Effector memory CD8-positive, alpha-beta T cell (primary cell): Measurements from ENCODE around the gene MTCL1.

Experiments used
- ATAC-seq: fragments of 150-1000 bp; cut with Tn5 transposase; replicated peaks from 2 replicates; pipeline ENCODE4 v1.10.0; 2021; ENCODE audit warnings: mild to moderate bottlenecking, moderate library complexity
- DNase-seq, 3 experiments: peaks; one replicate each; pipeline ENCODE4 v3.0.0; 2021
- H3K27ac Mint-ChIP-seq, 2 donors: one replicate each; pipeline ENCODE4 v1.8.0; 2022; ENCODE audit warnings: mild to moderate bottlenecking in 2 of 2, mixed read lengths in 2 of 2, moderate library complexity in 2 of 2
- H3K27me3 Mint-ChIP-seq, 2 donors: one replicate each; pipeline ENCODE4 v1.8.0; 2022; ENCODE audit warnings: mixed read lengths in 2 of 2
- H3K36me3 Mint-ChIP-seq: one replicate; pipeline ENCODE4 v1.8.0; 2022; ENCODE audit warnings: mild to moderate bottlenecking, moderate library complexity, mixed read lengths; ENCODE audit not compliant: insufficient read depth
- H3K4me1 Mint-ChIP-seq, 2 donors: one replicate each; pipeline ENCODE4 v1.8.0; 2022; ENCODE audit warnings: low read depth in 2 of 2, mixed read lengths in 2 of 2
- H3K4me3 Mint-ChIP-seq, 2 donors: one replicate each; pipeline ENCODE4 v1.8.0; 2022; ENCODE audit warnings: mild to moderate bottlenecking in 2 of 2, mixed read lengths in 2 of 2, moderate library complexity in 2 of 2
- H3K9me3 Mint-ChIP-seq, 2 donors: one replicate each; pipeline ENCODE4 v1.8.0; 2022; ENCODE audit warnings: mixed read lengths in 2 of 2

Gene MTCL1

GRCh38 chr18:8783335-8783993, 78.1 kb downstream of the MTCL1 start:
- Mint-ChIP-seq H3K9me3 (no peaks in the 10 kb centered on the region), H3K27me3 (peaks cover 26 to 46% of the 10 kb centered on the region in 2 donors), H3K4me3 (no peak overlapping the region), H3K36me3 (no peaks in the 10 kb centered on the region), H3K4me1 (peaks cover 0 to 2% of the 10 kb centered on the region in 2 donors), H3K27ac (no peak overlapping the region)
- no peak for ATAC-seq
- DNase-seq = no peak

DNA sequence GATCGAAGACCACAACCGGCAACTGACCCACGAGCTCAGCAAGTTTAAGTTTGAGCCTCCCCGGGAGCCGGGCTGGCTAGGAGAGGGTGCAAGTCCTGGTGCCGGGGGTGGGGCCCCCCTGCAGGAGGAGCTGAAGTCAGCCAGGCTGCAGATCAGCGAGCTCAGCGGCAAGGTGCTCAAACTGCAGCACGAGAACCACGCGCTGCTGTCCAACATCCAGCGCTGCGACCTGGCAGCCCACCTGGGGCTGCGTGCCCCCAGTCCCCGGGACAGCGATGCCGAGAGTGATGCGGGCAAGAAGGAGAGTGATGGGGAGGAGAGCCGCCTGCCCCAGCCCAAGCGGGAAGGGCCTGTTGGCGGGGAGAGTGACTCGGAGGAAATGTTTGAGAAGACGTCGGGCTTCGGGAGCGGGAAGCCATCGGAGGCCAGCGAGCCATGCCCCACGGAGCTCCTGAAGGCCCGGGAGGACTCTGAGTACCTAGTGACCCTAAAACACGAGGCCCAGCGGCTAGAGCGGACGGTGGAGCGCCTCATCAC, 78.7 kb downstream of the MTCL1 start:
- no peaks in the 10 kb centered on the region for H3K36me3 Mint-ChIP-seq
- no peak overlapping the region for H3K4me3 Mint-ChIP-seq
- H3K27me3 Mint-ChIP-seq = peaks cover 30 to 46% of the 10 kb centered on the region in 2 donors
- no peaks in the 10 kb centered on the region for H3K9me3 Mint-ChIP-seq
- peaks cover 0 to 2% of the 10 kb centered on the region in 2 donors for H3K4me1 Mint-ChIP-seq
- DNase-seq = no peak
- ATAC-seq = no peak
- H3K27ac Mint-ChIP-seq = no peak overlapping the region

GRCh38 chr18:8785261-8785660, 79.9 kb downstream of the MTCL1 start:
- H3K4me3 Mint-ChIP-seq = no peak overlapping the region
- peaks cover 0 to 2% of the 10 kb centered on the region in 2 donors for H3K4me1 Mint-ChIP-seq
- no peaks in the 10 kb centered on the region for H3K9me3 Mint-ChIP-seq
- no peaks in the 10 kb centered on the region for H3K36me3 Mint-ChIP-seq
- DNase-seq (no peak), ATAC-seq (no peak)
- H3K27ac Mint-ChIP-seq = no peak overlapping the region
- H3K27me3 Mint-ChIP-seq = peaks cover 22 to 44% of the 10 kb centered on the region in 2 donors

DNA sequence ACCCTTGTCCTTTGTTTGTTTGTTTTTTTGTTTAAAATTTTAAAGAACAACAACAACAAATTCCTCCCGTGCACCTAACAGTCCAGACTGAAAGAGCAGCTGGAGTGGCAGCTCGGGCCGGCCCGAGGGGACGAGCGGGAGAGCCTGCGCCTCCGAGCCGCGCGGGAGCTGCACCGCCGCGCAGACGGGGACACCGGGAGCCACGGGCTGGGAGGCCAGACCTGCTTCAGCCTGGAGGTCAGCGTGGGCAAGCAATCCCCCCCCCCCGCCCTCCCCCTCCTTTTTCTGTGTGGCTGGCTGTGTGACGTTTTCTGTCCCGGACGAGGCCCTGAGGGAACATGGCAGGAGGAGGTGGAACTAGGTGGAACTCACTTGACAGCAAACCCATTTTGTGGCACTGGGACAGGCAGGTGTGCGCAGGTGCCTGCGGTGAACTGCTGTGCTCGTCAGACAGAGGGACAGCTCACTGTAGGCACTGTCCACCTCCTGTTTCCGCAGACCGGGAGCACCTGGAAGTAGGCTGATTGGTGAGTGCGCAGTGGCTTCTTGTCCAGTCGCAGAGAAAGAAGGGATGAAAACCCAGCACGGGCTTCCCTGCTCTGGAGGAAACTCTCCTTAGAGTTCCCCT, 80.6 kb downstream of the MTCL1 start:
- H3K36me3 Mint-ChIP-seq = no peaks in the 10 kb centered on the region
- H3K9me3 Mint-ChIP-seq = no peaks in the 10 kb centered on the region
- H3K27ac Mint-ChIP-seq = no peak overlapping the region
- H3K4me1 Mint-ChIP-seq = peaks cover 0 to 2% of the 10 kb centered on the region in 2 donors
- H3K4me3 Mint-ChIP-seq = no peak overlapping the region
- ATAC-seq = no peak
- H3K27me3 Mint-ChIP-seq = peaks cover 22 to 51% of the 10 kb centered on the region in 2 donors
- DNase-seq = no peak

DNA sequence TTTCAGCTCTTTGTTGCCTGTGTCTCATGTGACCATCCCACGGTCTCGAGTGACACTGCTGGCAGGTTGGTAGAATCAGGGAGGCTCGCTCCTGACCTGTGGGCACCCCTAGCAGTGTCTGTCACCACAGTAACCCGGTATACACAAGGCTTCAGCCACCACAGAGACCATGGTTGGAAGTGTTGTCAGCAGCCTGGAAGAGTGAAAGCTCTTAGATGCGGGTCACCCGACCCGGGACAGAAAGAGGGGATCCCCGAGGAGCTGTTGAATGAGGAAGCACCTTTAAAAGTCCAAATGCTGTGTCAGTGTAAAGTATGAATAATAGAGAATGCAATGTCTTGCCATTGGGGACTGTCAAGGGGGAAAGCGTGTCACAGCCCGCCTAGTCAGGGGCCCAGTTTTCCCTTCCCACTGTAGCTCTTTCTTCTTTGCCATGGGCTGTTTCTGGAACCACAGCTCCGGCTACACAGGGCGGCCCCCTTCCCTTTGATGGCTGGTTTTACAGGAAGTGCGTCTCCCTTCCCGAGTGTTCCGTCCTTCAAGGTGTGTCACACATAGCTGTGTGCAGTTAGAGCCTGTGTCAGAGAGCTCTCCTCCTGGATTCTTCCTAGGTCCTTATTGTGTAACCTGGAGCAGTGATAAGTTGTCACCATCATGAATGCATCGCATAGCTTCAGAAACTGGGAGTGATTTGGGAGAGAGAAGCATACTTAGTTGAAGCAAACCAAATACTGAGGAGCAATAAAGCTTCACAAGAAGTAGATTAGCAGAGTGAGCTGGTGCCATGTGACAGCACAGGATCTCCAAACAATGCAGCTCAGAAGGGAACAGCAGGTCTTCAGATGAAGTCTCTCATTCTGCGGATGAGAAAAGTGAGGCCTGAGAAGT, 81.4 kb downstream of the MTCL1 start:
- Mint-ChIP-seq H3K36me3 (no peaks in the 10 kb centered on the region), H3K9me3 (no peaks in the 10 kb centered on the region), H3K4me3 (no peak overlapping the region), H3K27ac (no peak overlapping the region), H3K27me3 (peaks cover 19 to 50% of the 10 kb centered on the region in 2 donors), H3K4me1 (peaks cover 0 to 2% of the 10 kb centered on the region in 2 donors)
- DNase-seq (no peak), ATAC-seq (peak; percentile 51)

- H3K27me3 Mint-ChIP-seq = peaks cover 18 to 50% of the 10 kb centered on the region in 2 donors
- H3K4me1 Mint-ChIP-seq = peaks cover 0 to 4% of the 10 kb centered on the region in 2 donors
These were observed 82.0 kb downstream of the MTCL1 start for GRCh38 chr18:8787371-8787670.

DNA sequence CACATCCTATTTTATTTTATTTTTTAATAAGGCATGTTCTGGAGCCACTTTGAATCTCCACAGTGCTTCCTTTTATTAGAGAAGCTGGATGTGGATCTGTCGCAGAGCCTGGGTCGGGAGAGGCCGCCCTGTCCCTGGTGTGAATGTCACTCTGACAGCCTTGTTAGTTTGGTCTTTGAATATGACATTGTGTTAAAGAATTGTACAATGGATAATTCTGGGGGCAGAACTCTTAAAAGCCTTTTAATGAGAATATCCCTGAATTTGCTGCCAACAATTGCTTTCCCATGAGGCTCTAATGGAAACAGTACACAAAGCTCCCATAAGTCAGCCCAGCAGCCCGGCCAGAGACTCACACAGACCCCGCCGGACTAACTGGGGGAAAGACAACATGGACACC, 82.4 kb downstream of the MTCL1 start:
- DNase-seq (no peak), ATAC-seq (no peak)
- no peaks in the 10 kb centered on the region for H3K9me3 Mint-ChIP-seq
- H3K27ac Mint-ChIP-seq = no peak overlapping the region
- peaks cover 0 to 4% of the 10 kb centered on the region in 2 donors for H3K4me1 Mint-ChIP-seq
- no peak overlapping the region for H3K4me3 Mint-ChIP-seq
- peaks cover 18 to 55% of the 10 kb centered on the region in 2 donors for H3K27me3 Mint-ChIP-seq
- H3K36me3 Mint-ChIP-seq = no peaks in the 10 kb centered on the region

More at GRCh38 chr18:8787371-8787670, 82.0 kb downstream of the MTCL1 start:
- DNase-seq (no peak), ATAC-seq (no peak)
- H3K27ac Mint-ChIP-seq = no peak overlapping the region
- H3K36me3 Mint-ChIP-seq = no peaks in the 10 kb centered on the region
- H3K9me3 Mint-ChIP-seq = no peaks in the 10 kb centered on the region
- no peak overlapping the region for H3K4me3 Mint-ChIP-seq

DNA sequence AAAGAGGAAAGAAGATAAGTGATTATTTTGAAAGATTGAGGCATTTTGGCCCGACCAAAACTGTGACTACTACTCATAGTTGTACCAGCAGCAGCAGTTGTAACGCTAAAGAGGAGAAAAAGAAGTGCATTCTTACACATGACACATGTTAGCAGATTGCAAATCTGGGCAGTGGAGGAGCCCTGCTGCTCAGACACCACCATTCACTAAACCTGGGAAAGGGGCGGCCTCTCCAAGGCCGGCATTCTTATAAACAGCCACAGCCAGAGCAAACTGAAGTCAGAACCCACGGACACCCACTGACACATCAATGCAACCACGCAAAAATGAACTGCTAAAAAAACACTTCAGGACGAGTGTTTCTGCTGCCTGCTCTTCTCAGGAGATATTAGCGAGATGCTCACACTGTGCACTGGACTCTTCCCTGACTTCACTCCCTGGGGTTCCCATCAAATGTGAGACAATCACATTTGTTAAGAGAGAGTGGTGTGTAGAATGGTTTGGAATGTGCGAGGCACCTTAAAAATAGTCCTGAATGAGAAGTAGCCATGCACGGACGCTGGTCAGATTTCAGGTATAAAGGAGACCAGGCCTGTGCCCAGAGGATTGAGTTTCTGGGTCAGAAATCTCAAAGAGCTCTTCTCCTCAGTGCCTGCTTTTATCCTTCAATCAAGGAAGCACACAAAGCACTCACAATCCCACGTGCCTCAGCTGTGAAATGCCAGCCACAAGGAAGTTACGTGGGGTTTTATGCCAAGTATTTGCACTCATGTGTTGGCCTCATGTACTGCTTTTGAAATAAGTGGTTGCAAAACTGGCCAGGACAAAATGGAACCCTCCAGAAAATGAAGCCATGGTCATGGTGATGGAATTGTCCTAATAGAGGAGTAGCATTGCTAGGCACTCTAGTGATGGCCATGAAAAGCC, 83.4 kb downstream of the MTCL1 start:
- no peak overlapping the region for H3K4me3 Mint-ChIP-seq
- ATAC-seq (no peak), DNase-seq (no peak)
- peaks cover 18 to 60% of the 10 kb centered on the region in 2 donors for H3K27me3 Mint-ChIP-seq
- H3K27ac Mint-ChIP-seq = no peak overlapping the region
- H3K36me3 Mint-ChIP-seq = no peaks in the 10 kb centered on the region
- H3K9me3 Mint-ChIP-seq = no peaks in the 10 kb centered on the region
- peaks cover 0 to 4% of the 10 kb centered on the region in 2 donors for H3K4me1 Mint-ChIP-seq

DNA sequence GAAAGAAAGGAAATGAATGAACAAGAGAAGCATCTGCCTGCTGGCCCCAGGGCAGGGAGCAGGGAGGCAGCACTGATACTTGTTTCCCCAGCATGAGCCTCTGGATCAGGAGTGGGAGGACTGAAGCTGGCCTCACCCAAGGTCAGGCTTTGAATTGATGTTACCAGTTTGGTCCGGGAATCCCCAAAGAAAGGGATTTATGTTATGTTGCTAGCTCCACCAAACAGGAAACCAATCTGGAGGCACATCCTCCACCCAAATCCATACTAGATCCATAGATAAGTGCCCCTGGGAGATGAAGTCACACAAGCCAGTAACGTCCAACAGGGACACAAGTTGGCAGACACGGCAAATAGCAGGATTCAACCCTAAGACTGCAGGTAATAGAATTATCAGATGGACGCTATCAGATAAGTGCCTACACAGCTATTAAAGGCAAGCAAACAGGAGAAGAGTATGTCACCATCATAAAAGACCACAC, 85.9 kb downstream of the MTCL1 start:
- H3K4me3 Mint-ChIP-seq = no peak overlapping the region
- peaks cover 33 to 74% of the 10 kb centered on the region in 2 donors for H3K27me3 Mint-ChIP-seq
- DNase-seq = no peak
- H3K4me1 Mint-ChIP-seq = peaks cover 0 to 4% of the 10 kb centered on the region in 2 donors
- ATAC-seq = no peak
- no peaks in the 10 kb centered on the region for H3K9me3 Mint-ChIP-seq
- no peak overlapping the region for H3K27ac Mint-ChIP-seq
- H3K36me3 Mint-ChIP-seq = no peaks in the 10 kb centered on the region

- Mint-ChIP-seq H3K27ac (no peak overlapping the region), H3K27me3 (peaks cover 32 to 74% of the 10 kb centered on the region in 2 donors), H3K4me1 (peaks cover 0 to 2% of the 10 kb centered on the region in 2 donors), H3K4me3 (no peak overlapping the region), H3K9me3 (no peaks in the 10 kb centered on the region), H3K36me3 (no peaks in the 10 kb centered on the region)
- DNase-seq (no peak), ATAC-seq (no peak)
These were observed 87.4 kb downstream of the MTCL1 start for GRCh38 chr18:8792688-8793316.

- Mint-ChIP-seq H3K36me3 (no peaks in the 10 kb centered on the region), H3K9me3 (no peaks in the 10 kb centered on the region), H3K4me1 (peaks cover 0 to 2% of the 10 kb centered on the region in 2 donors), H3K27me3 (peaks cover 26 to 66% of the 10 kb centered on the region in 2 donors), H3K4me3 (no peak overlapping the region), H3K27ac (no peak overlapping the region)
- no peak for DNase-seq
- ATAC-seq = no peak
These were observed 88.2 kb downstream of the MTCL1 start for GRCh38 chr18:8793445-8794155.
